Measurements from ENCODE around the gene HS3ST1. TPM values are rescaled to one million over a fixed set of nuclear protein-coding genes. Genes with fewer than 3 reads are reported as not detected.

Gene HS3ST1
- total and polyA plus RNA-seq, 2 donors from 2014 or later: 1.1 to 39.0 TPM

GRCh38 chr4:11408233-11408967 lies 20.3 kb downstream of the HS3ST1 start:
- no peak for TF ChIP-seq CTCF (IDR thresholded peaks at IDR 0.05; ENCODE audit: borderline replicate concordance, extremely low read depth, insufficient read depth)
- intact Hi-C loops (cut with DNase I): no loop called here
- H3K36me3 ChIP-seq (ENCODE audit: control insufficient read depth in 2 of 3, insufficient read depth in 3 of 3, low read length in 3 of 3): no peaks in the 10 kb centered on the region
- no peaks in the 10 kb centered on the region for H3K4me1 ChIP-seq (ENCODE audit: control insufficient read depth in 2 of 3, insufficient read depth in 2 of 3, low read depth in 1 of 3, low read length in 3 of 3)
- FAIRE-seq (no peak), DNase-seq (peak in 3 of 5 donors; percentile 22 to 49 (median 33))
- H3K27me3 ChIP-seq (ENCODE audit: control insufficient read depth, insufficient read depth, low read length): no peaks in the 10 kb centered on the region
- H3K27ac ChIP-seq (ENCODE audit: low read depth in 2 of 2, low read length in 2 of 2): no peak overlapping the region
- no peak overlapping the region for H3K4me3 ChIP-seq (ENCODE audit: low read length in 3 of 3)
- no peak overlapping the region for H3K9ac ChIP-seq (ENCODE audit: low read length in 3 of 3)
- no peaks in the 10 kb centered on the region for H3K9me3 ChIP-seq (ENCODE audit: control insufficient read depth in 2 of 3, insufficient read depth in 1 of 3, low read length in 3 of 3)

- no peak for FAIRE-seq
- no peak overlapping the region for H3K9ac ChIP-seq (ENCODE audit: low read length in 3 of 3)
Measured at GRCh38 chr4:11407551-11407950, 21.1 kb downstream of the HS3ST1 start.

GRCh38 chr4:11404431-11404830 lies 24.3 kb downstream of the HS3ST1 start:
- no peak for TF ChIP-seq CTCF (IDR thresholded peaks at IDR 0.05; ENCODE audit: borderline replicate concordance, extremely low read depth, insufficient read depth)
- Histone ChIP-seq H3K27ac (ENCODE audit: low read depth in 2 of 2, low read length in 2 of 2) (no peak overlapping the region), H3K9ac (ENCODE audit: low read length in 3 of 3) (no peak overlapping the region), H3K27me3 (ENCODE audit: control insufficient read depth, insufficient read depth, low read length) (no peaks in the 10 kb centered on the region), H3K4me1 (ENCODE audit: control insufficient read depth in 2 of 3, insufficient read depth in 2 of 3, low read depth in 1 of 3, low read length in 3 of 3) (no peaks in the 10 kb centered on the region), H3K36me3 (ENCODE audit: control insufficient read depth in 2 of 3, insufficient read depth in 3 of 3, low read length in 3 of 3) (no peaks in the 10 kb centered on the region), H3K9me3 (ENCODE audit: control insufficient read depth in 2 of 3, insufficient read depth in 1 of 3, low read length in 3 of 3) (no peaks in the 10 kb centered on the region), H3K4me3 (ENCODE audit: low read length in 3 of 3) (no peak overlapping the region)
- intact Hi-C loops (cut with DNase I): no loop called here
- FAIRE-seq: no peak
- no peak for DNase-seq

More at GRCh38 chr4:11407551-11407950, 21.1 kb downstream of the HS3ST1 start:
- H3K36me3 ChIP-seq (ENCODE audit: control insufficient read depth in 2 of 3, insufficient read depth in 3 of 3, low read length in 3 of 3): no peaks in the 10 kb centered on the region
- no peak overlapping the region for H3K4me3 ChIP-seq (ENCODE audit: low read length in 3 of 3)
- TF ChIP-seq CTCF (IDR thresholded peaks at IDR 0.05; ENCODE audit: borderline replicate concordance, extremely low read depth, insufficient read depth): no peak
- H3K9me3 ChIP-seq (ENCODE audit: control insufficient read depth in 2 of 3, insufficient read depth in 1 of 3, low read length in 3 of 3): no peaks in the 10 kb centered on the region
- DNase-seq: no peak
- H3K27ac ChIP-seq (ENCODE audit: low read depth in 2 of 2, low read length in 2 of 2): no peak overlapping the region
- H3K4me1 ChIP-seq (ENCODE audit: control insufficient read depth in 2 of 3, insufficient read depth in 2 of 3, low read depth in 1 of 3, low read length in 3 of 3): no peaks in the 10 kb centered on the region
- no peaks in the 10 kb centered on the region for H3K27me3 ChIP-seq (ENCODE audit: control insufficient read depth, insufficient read depth, low read length)
- intact Hi-C loops (cut with DNase I): no loop called here

Measured in kidney (tissue), 14 donors.